ENCODE measurements around the gene MAP3K6.

MAP3K6 gene

DNA sequence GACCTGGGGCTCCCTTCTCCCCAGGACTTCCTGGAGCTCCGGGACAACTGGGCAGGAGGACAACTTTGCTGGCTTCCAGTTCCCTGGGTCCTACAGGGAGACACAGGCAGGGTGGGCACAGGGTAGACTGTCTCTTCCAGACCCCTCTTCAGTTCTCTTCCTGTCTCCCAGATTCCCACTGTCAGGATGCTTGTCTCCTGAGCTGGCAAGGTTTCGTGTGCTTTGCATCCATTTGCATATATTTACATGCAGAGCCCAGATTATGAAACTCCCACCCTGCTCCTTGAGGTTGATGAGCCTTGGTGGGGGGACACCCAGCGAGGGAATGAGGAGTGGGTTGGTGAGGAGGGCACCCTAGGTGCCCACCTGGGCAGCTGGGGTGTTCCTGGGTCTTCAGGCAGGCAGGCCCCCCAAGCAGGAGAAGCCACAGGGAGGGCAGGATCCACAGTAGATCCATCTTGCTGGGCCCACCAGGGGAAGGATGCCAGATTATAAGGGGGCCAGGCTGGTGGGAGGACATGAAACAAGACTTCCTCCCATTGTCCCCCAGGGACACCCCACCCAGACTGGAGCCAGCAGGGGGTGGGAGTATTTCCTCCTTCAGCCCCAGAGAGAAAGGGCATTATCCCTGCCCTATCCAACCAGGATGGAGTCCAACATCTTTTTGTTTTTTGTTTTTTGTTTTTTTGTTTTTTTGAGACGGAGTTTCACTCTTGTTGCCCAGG is 7.8 kb upstream of the MAP3K6 start, which contains the start of gene FCN3:
FCN3 (minus strand) TSS at position 463 of the 725 bp plus-strand sequence; CDS start at position 457, 6 bp downstream.
- H3K27ac ChIP-seq: no peak within 1 kb of the TSS
- H3K36me3 ChIP-seq: no peaks in the 10 kb centered on the region
- TF ChIP-seq, protein P1, sequence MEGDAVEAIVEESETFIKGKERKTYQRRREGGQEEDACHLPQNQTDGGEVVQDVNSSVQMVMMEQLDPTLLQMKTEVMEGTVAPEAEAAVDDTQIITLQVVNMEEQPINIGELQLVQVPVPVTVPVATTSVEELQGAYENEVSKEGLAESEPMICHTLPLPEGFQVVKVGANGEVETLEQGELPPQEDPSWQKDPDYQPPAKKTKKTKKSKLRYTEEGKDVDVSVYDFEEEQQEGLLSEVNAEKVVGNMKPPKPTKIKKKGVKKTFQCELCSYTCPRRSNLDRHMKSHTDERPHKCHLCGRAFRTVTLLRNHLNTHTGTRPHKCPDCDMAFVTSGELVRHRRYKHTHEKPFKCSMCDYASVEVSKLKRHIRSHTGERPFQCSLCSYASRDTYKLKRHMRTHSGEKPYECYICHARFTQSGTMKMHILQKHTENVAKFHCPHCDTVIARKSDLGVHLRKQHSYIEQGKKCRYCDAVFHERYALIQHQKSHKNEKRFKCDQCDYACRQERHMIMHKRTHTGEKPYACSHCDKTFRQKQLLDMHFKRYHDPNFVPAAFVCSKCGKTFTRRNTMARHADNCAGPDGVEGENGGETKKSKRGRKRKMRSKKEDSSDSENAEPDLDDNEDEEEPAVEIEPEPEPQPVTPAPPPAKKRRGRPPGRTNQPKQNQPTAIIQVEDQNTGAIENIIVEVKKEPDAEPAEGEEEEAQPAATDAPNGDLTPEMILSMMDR (IDR thresholded peaks at IDR 0.05; ENCODE audit: low read depth, low read length): no peak
- H3K4me3 ChIP-seq (ENCODE audit: low read depth, low read length): no peak within 1 kb of the TSS
- no peaks in the 10 kb centered on the region for H3K27me3 ChIP-seq (ENCODE audit: insufficient read depth, low read depth, severe bottlenecking)
- no peak for DNase-seq
- no peaks in the 10 kb centered on the region for H3K9me3 ChIP-seq (ENCODE audit: severe bottlenecking)

DNA sequence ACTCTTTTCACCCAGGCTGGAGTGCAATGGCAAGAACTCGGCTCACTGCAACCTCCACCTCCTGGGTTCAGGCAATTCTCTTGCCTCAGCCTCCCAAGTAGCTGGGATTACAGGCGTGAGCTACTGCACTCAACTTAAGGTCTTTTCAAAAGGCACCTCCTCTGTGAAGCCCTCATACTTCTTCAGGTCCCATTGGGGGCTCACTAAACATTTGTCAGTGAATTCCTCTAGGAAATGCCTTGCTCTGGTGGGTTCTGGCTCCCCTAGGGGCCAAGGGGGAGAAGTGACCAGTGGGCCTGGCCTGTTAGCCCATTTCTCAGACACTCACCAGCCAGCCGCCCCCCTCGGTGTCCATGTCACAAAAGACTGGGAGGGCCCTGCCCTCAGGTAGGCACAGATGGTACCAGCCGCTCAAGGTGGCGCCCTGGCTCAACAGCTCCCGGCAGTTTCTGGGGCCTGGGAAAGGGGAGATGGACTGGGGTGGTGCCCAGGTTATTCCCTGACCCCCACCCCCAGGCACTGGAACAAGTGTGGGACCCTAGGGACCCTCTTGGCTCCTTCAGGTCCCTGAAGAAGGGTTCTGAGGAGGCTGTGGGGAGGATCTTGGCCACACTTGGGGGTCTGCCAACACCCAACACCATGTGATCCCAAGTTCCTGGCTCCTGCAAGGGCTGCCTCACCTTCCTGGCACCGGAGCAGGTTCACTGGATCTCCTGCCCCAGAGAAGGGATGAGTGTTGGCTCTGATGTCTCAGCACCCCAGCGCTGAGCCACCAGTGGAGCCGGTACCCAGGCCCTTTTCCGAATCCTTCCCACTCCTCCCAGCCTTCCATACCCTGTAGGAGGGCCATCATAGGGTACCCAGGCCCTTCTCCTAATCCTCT is 6.3 kb upstream of the MAP3K6 start:
- Histone ChIP-seq H3K9me3 (ENCODE audit: severe bottlenecking) (no peaks in the 10 kb centered on the region), H3K36me3 (no peaks in the 10 kb centered on the region), H3K27ac (no peak overlapping the region), H3K4me3 (ENCODE audit: low read depth, low read length) (no peak overlapping the region), H3K27me3 (ENCODE audit: insufficient read depth, low read depth, severe bottlenecking) (no peaks in the 10 kb centered on the region)
- TF ChIP-seq, protein P1 (IDR thresholded peaks at IDR 0.05; ENCODE audit: low read depth, low read length): peak; percentile 48
- DNase-seq: no peak

DNA sequence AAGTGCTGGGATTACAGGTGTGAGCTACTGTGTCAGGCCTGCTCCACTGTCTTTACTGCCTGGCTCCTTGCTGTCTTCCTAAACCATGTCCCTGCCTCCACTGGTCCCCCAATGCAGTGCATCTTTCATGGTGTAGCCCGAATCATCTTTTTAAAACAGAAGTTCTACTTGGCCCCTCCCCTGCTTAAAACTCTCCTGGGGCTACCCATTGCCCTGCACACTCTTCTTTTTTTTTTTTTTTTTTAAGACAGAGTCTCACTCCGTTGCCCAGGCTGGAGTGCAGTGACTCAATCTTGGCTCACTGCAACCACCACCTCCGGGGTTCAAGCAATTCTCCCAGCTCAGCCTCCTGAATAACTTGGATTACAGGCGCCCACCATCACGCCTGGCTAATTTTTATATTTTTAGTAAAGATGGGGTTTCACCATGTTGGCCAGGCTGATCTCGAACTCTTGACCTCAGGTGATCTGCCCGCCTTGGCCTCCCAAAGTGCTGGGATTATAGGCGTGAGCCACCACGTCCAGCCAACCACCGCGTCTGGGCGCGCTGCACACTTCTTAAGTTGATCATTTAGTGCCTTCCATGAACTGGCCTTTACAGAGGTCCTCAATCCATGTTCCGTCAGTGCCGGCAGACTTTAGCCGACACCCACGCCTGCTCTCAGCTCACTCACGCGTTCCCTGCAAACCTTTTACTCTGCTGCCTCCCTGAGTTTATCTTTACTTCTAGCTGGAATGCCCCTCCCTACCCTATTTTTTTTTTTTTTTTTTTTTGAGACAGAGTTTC is 5.5 kb upstream of the MAP3K6 start:
- no peaks in the 10 kb centered on the region for H3K9me3 ChIP-seq (ENCODE audit: severe bottlenecking)
- DNase-seq: no peak
- TF ChIP-seq, protein P1 (IDR thresholded peaks at IDR 0.05; ENCODE audit: low read depth, low read length): no peak
- no peak overlapping the region for H3K4me3 ChIP-seq (ENCODE audit: low read depth, low read length)
- no peak overlapping the region for H3K27ac ChIP-seq
- no peaks in the 10 kb centered on the region for H3K27me3 ChIP-seq (ENCODE audit: insufficient read depth, low read depth, severe bottlenecking)
- no peaks in the 10 kb centered on the region for H3K36me3 ChIP-seq

DNA sequence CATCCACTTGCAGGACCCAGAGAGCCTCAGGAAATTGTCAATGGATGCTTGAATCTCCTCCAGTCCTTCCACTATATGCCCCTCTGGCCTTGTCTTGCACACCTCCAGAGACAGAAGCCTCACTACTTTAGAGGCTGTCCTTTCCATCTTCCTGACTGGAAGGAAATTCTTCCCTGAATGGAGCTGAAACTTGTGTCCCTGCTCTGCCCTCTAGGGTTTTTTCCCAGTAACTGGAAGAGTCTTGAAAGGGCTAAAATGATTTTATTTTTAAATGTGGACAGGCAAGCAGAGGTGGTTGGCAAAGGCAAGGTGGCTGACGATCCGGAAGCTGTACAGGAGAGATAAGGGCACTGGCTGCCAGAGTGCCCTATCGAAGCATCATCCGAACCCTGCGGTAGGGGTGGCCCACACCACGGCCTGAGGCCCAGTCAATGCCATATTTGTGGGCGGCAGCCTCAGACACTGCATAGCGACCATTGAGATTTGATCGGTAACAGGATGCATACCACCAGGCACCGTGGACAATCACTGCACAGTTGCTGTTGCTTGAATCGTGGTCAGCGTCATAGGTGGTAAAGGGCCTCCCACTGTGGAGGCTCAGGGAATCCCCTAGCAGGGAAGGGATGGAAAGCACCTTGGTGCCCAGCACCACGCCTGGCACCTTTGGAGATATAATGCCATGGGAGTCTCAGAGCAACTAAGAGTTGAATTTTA is 2.3 kb upstream of the MAP3K6 start:
- Histone ChIP-seq H3K4me3 (ENCODE audit: low read depth, low read length) (no peak overlapping the region), H3K36me3 (0 out of 2 replicates have a peak, but pooled peaks cover 3% of the 10 kb centered on the region), H3K9me3 (ENCODE audit: severe bottlenecking) (no peaks in the 10 kb centered on the region), H3K27me3 (ENCODE audit: insufficient read depth, low read depth, severe bottlenecking) (no peaks in the 10 kb centered on the region), H3K27ac (no peak overlapping the region)
- TF ChIP-seq, protein P1 (IDR thresholded peaks at IDR 0.05; ENCODE audit: low read depth, low read length): no peak
- DNase-seq: no peak

DNA sequence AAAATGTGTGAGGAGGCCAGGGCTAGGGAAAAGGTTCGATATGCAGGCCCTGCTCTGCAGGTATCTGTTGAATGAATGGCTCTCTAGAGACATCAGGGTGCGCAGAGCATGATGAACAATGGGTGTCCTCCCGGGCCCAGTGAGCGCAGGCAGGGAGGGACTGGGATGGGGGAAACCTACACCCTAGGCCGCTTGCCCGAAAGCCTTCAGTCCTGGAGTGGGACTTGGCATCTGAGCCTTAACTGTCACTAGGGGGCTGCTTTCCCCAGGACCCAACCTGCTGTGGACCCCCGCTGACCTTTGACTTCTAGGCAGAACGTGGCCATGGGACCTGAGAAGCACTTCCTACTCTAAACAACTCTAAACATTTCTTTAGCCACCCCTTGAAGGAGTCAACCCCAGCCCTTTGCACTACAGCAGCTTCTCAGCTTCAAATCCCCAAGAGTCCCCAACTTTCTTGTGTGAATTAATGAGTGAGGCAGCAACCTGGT is 444 bp upstream of the MAP3K6 start:
- TF ChIP-seq, protein P1 (IDR thresholded peaks at IDR 0.05; ENCODE audit: low read depth, low read length): no peak
- Histone ChIP-seq H3K27me3 (ENCODE audit: insufficient read depth, low read depth, severe bottlenecking) (no peaks in the 10 kb centered on the region), H3K9me3 (ENCODE audit: severe bottlenecking) (no peaks in the 10 kb centered on the region), H3K36me3 (0 out of 2 replicates have a peak, but pooled peaks cover 3% of the 10 kb centered on the region), H3K27ac (peak overlapping the region; percentile 88), H3K4me3 (ENCODE audit: low read depth, low read length) (peak overlapping the region; percentile 68)
- DNase-seq: no peak
